Stimulated activated naive CD8-positive, alpha-beta T cell treated with anti-CD3 and anti-CD28 coated beads, Interleukin-15, Interleukin-2, amounts not matched to agents 100 U/mL and 50 U/mL, for 24 hours (primary cell): ENCODE data around the gene UBAC2.

Experiments
- ATAC-seq: fragments of 150-1000 bp; cut with Tn5 transposase; one replicate; pipeline ENCODE4 v1.10.0; 2021
- DNase-seq: peaks from one replicate; pipeline ENCODE4 v3.0.0; 2021

Gene UBAC2

DNA sequence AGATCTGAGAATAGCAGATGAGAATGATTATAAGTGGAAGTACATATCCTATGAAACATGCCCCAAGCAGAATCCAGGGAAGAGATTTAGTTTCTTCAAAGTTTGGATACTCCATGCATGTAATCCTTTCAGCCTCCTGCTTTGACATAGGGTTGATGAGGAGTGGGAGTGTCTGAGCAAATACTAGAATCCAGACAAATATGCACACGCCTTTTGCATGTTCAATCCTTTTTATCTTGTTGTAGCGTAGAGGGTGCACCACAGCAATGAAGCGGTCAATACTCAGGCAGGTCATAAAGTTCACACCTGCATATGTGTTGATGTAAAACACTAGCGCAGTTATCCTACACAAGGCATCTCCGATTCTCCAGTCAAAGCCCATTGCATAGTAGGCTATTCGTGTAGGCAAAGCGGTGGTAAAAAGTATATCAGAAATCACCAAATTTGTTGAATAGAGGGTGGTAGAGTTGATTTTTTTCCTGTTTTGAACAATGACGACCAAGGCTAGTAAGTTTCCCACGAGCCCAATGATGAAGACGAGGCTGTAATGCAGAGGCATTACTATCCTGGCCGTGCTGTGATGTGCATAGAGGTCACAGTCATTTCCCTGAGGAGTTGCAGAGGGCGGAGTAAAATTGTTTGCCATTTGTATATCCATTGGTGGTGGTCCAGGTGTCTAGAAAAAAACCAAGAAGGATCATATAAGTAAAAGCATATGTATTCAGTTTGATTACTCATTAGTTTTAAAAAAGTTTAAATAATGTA is 95.0 kb downstream of the UBAC2 start:
- no peak for DNase-seq
- no peak for ATAC-seq

DNA sequence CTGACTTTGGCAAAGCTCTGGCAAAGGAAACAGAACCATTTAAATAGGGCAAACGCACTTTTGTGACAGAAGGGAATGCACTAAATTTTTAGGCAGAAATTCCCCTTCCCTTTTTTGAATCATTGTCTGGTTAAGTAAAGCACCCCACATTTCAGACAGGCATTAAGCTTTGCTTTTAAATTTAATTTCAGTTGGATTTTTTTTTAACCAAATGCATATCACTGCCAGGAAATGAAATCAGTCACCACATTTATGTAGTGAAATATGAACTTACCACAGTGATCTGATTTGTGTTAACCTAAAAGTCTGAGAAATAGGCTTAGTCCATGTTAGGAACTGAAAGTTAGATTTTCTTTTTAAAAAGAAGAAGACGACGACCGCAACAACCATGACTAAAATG is 95.7 kb downstream of the UBAC2 start:
- ATAC-seq (peak; percentile 72), DNase-seq (no peak)

DNA sequence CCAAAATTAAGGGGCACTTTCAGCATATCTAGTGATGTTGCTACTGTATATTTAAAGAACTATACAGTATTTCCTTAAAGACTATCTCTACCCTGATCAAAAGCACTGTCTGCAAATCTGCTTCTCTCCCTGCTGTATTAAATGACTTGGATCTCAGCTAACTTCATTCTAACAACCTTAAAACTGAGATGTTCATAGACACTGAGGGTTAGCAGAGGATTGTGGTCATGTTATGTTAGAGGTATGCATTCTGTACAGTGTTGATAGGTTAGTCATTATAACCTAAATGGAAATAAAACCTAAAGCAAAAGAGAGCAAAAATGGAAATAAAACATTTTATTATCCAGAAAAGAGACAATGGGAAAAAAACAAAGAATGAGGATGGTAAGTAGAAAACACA is 96.7 kb downstream of the UBAC2 start:
- DNase-seq (no peak), ATAC-seq (peak; percentile 48)

DNA sequence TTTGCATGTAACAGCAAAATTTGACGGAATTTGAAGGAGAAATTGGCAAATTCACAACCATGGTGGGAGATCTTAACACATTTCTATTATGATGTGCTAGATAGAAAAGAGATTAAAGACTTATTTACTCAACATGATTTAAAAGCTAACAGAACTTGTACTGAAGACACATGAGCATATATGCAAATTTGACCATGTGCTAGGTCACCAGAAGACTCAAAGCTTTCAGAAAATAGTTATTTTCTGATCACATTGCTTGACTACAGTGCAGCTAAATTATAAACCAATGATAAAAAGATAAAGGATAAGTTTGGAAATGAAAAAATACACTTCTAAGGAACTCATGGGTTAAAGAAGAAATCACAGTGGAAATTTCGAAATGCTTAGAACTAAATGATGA is 97.4 kb downstream of the UBAC2 start:
- no peak for ATAC-seq
- no peak for DNase-seq

DNA sequence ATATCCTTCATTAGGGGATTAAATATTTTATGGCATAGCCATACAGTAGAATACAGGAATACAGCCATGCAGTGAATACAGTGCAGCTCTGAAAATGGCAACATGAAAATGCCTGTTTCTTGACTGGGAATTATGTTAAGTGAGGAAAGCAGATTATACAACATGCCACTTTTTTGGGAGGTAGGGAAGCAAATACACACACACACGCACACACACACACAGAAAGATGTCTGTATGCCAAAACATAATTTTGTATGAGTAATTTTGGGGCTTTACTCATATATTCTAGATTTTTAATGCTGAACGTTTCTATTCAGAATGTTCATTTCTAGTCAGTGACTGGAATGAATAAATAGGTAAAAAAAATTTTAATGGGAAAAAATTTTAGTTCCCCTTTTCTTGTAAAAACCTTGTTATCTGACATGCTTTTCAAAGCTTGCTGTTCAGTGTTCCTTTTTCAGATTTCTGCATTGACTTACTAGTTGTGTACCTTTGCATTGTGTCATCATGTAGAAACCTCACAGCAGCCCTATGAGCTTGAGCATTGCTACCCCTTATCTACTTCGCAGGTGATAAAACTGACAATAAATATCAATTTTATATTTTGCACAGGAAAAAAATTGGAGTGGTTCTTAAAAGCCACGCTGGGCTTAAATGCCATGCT is 98.7 kb downstream of the UBAC2 start:
- ATAC-seq (no peak), DNase-seq (no peak)

DNA sequence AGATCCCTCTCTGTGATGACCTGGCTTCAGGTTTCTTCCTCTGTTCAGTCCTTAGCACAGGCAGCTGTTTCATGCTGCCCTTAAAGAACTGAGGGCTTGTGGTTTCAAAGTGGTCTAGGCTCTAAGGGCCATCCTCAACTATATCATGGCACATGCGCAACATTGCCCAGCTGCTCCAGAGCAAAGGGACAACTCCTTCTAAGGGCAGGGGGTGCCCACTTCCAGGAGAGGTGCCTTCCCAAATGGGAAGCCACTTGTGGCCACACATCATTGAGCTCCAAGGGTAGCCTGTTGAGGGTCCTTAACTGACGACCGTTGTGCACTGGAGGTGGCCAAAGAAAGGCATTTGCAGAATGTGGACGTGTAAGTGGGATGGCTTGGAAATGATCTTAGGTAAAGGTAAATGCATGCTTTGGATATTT is 99.3 kb downstream of the UBAC2 start:
- ATAC-seq = no peak
- DNase-seq = no peak

DNA sequence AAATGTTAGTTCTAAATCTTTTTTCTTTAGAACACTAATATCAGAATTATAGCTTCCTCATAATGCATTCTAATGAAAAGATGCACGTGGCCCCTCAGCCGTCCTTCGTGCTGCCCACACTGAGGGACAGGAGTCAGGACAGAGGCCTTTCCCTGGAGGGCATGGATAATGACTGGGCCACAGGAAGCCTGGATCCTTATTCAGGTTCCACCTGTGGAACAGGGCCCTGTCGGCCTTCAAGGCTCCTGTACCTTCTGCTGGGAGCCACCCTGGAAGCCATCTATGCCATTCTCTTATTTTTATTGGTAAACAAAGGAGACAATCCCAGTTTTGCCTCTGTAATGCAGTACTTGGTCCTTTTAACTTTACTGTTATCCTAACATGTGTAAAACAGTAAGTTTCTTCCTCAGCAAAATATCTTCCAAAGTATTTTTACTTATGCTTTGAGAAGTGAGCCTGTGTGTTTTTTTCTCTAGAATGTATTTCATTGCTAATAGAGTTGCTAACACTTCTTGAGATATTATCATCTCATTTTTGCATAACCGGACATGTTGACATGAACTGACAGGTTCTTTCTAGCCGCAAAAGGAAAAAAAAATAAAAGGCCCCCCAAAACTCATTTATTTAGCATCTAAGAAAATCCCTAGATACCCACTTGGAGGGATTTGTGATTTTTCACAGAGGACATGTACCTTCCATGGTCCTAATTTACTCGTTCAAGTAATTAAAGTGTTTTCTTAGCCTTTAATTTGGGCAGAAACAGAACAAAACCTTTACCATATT is 100.6 kb downstream of the UBAC2 start:
- DNase-seq (no peak), ATAC-seq (no peak)

DNA sequence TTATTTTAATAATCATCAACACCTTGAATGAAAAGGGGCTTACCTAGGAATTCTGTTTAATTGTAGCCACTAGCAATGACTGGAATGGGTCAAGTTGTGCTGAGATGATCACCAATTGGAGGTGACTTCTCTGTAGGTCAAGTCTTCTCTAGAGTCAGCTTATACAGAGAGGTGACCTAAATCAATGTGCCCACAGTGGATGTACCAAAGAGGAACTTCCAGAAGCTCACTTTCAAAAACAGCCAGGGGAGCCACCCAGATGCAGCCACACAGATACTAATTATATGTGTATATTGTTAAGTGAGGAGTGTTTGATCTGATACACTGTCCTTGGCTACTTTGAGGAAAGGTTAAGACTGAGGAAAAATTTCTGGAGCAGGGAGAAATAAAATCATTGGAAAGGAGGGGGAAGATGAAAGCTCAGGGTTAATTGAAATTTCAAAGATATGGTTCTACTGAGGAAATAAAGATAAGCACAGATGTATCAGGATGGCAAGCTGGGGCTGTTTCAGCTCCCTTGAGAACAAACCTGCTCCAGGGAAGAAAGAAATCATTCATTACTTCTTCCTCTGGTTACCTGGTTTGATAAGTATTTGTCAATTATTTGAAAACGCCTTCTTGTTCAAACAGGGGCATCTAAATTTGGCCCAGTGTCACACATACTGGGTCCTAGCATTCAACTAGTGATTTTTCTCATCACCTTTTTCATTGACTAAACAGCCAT is 101.4 kb downstream of the UBAC2 start:
- DNase-seq (no peak), ATAC-seq (no peak)

DNA sequence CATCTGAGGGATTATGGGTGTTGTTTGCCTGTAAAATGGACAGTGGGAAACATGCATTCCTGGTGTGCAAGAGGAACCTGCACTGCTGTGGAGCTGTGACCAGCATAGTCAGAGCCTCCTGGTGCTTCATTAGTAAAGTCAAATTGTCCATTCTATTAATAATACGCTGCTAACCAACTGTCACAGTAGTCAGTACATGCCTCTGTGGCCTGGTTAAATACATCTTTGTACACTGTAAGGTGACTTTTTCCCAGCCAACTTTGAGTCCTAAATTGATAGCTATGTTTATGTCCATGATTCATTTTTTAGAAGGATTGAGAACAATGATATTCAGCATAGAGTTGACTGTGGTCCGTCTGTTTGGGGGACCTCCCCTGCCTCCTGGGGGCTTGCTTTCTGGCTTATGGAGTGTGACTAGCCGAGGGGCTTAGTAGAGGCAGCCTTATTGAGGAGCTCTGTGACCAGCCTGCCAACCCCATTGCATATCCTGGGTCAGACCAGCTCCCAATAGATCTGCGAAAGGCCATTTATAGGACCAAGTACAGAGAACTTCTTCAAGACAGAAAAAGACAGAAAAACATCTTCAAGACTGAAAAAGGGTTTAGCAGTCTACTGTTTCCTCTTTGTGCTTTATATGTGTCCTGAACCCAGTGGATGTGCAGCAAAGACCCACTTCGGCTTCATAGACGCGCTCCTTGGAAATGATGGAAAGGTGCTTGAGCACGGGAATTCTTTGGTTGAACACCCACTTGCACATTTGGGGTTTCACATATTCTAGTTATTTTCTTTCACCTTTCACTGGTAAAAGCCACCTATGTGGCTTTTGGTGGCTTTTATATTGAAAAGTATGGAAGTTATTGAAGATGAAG is 102.2 kb downstream of the UBAC2 start:
- ATAC-seq = no peak
- no peak for DNase-seq

DNA sequence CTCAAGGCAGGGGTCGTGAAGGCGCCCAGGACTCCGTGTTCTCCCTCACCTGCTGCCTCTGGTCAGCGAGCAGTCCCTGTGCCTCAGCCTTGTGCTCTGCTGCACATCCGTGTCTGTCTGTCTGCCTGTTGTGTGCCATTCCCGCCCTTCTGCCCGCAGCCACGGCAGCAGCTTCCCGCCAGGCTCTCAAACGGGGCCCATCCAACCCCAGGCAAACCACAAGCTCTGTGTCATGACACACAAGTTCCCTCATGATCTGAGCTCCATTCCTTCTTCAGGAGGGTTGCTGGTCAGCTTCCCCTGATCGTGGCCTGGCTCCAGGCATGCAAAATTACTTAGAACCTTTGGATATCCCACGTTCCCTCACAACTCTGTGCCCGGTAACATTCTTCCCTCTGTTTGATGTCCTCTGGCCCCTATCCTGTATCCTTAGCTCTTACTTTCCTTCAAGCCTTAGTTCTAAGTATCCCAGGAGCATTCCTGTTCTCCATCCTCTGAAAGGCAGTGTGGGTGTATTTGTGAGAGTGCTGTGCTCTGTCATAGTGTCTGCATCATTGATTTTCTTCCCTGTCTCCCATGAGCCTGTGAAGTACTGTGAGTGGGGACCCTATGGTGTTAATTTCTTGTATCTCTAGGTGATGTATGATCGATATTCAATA is 103.3 kb downstream of the UBAC2 start:
- peak; percentile 55 for DNase-seq
- ATAC-seq = no peak

DNA sequence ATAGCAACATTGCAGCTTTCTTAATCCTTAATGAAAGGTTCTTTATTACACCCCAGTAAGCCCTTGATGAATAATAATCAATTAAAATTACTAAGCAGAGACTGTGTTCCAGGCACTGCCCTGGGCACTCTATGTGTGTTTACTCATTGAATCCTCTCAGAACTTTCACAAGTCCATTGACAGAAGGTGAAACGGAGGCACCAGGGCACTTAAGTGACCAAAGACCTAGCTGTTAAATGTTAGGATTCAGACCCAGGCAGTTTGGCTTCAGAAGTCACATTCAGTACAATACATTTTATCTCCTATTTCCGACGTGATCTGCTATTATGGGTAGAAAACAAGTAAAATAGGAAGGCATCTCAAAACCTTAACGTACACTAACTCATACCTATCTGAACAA is 103.9 kb downstream of the UBAC2 start:
- DNase-seq (no peak), ATAC-seq (no peak)

DNA sequence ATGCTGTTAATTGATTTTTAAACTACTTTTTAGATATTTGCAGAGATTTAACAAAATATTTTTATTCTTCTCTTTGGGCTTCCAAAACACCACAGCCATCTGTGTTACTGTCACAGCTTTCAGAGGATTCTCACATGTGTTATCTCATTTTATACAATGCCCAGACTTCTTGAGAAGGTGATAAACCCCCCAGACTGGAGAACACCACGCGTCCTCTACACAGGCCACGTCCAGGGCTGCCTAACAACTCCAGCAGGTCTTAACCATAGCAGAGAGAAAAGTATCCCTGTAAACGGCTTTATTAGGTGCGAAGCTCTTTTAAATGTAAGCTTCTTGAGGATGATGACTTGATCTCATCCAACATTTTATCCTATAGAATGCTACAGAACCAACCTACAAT is 104.5 kb downstream of the UBAC2 start:
- DNase-seq (no peak), ATAC-seq (no peak)

DNA sequence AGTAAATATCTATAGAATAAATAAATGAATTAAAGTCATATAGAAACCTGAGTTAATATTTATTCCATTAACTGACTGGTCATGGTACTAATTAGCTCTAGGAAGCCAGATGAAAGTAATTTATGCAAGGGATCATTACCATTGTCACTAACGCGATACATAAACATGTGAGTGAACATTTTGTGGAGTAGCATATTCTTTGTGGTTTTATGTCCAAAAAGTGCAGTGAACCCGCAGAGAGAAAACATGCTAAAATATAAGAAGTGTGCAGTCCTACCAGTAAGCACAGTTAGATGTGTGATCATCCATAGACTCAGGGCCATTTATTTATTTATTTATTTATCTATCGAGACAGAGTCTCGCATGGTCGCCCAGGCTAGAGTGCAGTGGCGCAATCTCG is 104.9 kb downstream of the UBAC2 start:
- DNase-seq = no peak

DNA sequence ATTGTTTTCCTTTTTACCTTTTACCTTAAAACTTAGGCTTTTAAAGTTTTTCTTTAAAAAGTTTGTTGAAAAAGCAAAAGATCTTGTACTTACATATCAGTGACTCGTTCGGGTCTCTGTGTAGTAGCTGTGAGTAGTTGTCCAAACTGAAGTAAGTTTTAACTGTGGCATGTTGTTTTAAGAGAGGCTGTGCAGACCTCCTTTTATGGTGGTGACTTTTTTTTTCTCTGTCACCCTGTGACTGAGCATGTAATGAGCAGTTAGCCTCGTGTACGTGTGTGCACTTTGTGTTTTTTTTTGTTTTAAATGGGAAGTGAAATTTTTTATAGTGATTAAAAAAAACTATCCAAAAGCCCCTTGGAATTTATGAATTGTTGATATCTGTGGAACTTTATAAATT is 106.6 kb downstream of the UBAC2 start, which contains the start of gene GPR183:
GPR183 (minus strand) TSS at position 153 of the 400 bp plus-strand sequence. CDS start 11,254 bp downstream, outside the sequence.
- DNase-seq (no peak), ATAC-seq (peak; percentile 54)

More for the DNA sequence above, 104.9 kb downstream of the UBAC2 start:
- no peak for ATAC-seq

DNA sequence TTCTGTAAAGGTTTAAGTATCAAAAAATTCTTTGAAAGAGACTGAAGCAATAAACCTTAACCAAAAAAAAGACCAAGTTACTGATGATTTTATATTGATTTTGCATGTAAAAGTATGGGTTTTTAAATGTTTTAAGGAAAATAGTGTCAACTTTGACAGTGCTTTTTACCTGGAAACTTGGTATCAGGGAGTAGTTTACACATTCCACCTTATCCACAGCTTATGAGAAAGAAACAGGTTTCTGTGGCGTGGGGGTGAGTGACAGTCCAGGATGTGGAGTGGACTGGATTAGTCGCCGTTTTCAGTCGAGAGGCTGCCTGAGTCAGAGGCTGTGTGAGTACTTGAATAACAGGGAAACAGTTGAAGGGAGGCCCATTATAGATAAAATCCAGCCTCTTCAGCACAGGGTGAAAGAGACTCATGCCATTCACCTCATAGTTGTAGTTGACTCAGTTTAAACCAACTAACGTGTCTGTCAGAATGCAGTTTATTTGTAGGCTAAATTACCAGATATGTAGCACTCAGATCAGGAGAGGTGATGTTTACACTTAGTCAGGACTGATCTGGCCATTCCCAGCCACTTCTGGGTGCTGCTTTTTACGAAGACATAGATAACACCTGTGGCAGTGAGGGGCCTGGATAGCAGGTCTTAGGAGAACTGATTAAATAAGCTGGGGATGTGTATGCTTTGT is 107.1 kb downstream of the UBAC2 start:
- ATAC-seq (peak; percentile 92), DNase-seq (peak; percentile 76)

DNA sequence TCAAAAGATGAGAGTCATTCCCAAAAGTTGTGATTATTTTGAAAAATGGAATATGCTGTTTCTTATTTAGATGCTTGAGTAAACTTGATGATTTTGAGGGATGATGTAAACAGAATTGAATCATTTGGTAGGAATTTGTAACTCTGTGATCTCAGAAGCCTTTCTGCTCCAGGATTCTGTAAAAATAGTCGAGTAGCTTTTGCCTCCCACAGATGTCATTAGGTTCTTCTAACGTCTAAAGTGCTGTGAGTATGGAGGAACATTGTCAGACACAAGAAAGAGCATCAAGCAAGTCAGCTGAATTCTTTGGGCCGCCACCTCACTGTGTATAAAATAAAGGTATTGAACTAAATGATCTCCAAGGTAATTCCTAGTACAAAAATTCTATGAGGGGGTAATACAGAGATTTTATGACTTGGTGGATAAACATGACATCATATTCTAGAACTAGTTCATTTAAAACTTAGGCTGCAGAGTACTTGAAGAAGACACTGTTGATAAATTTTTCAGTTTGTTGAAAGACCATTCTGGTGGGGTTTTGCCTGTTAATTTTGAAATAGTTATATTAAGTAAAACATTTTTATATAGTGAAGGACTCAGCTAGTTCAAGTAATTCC is 107.9 kb downstream of the UBAC2 start:
- DNase-seq = no peak
- ATAC-seq = no peak

DNA sequence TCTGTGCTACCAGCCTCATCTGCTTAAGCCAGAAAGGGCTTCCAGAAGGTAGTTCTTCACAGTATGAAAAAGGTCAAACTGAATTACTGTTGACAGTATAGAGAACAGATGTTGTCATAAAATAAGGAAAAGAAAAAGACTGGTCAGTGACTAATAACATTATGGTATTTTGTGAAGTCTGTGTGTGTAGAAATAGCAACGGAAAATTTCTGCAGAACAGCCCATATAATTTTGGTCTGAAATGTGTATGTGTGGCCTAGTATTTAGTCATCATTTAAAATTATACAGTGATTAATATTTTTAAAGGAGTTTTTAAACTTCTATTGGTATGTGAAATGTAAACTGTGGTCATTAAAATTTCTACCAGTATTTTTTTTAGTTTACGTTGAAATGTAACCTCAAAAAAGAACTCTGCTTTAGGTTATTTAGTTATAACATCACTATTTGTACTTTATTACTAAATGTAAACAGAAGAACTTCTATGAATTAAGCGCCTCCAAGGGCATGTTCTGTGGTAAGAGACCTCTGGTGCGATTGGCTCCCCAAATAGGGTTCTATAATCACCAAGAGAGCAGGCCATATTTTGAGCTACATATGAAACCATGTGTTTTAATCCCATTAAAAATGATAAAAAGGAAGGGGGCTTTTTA is 109.9 kb downstream of the UBAC2 start:
- no peak for DNase-seq
- ATAC-seq = peak; percentile 5

DNA sequence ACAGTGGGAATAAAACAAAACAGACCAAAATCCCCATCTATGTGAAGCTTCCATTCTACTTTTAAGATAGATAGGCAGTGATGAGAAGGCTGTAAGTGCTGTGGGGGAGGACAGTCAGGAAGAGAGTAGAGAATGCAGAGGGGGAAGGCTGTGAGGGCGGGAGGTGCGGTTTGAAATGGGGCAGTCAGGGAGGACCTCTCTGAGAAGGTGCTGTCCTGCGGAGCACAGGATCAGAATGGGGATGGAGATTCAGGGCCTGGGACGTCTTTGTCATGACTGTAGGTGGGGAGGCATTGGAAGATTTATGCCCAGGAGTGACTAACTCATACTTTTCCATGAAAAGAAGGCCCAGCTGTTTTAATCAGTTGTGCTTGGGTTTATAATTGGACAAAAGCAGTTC is 110.5 kb downstream of the UBAC2 start:
- ATAC-seq = no peak

More for the DNA sequence above, 110.5 kb downstream of the UBAC2 start:
- DNase-seq = peak; percentile 50
